Measurements from ENCODE around the gene HSD17B12. TPM values are rescaled to one million over a fixed set of nuclear protein-coding genes. Genes with fewer than 3 reads are reported as not detected.

Gene HSD17B12
- total RNA-seq, 1 donor from 2014 or later: 40.7 TPM

DNA sequence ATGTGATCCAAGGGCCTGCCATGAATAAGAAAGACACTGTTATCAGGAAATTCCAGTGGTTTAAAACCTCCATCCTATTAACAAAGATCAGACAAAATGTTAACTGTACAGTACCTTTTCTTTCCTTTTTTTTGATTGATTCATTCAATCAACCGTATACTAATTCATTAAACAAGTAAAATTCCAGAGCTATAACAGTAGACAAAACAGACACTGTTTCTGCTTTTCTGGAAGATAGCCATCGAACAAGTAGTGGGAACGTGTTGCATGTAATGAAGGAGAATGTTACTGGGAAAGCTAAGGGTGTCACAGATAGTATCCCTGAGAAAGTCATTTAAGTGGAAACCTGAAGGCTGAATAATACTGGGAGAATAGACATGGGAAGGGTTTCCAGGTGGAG lies 126.4 kb downstream of the HSD17B12 start:
- H3K27me3 ChIP-seq (ENCODE audit: control insufficient read depth in 3 of 3, insufficient read depth in 3 of 3, low read length in 3 of 3): no peaks in the 10 kb centered on the region
- no peak overlapping the region for H3K9ac ChIP-seq (ENCODE audit: low read depth in 1 of 3, low read length in 3 of 3)
- H3K4me3 ChIP-seq (ENCODE audit: low read length in 3 of 3): no peak overlapping the region
- no peak overlapping the region for H3K27ac ChIP-seq (ENCODE audit: low read depth, low read length)
- H3K4me1 ChIP-seq (ENCODE audit: control insufficient read depth in 3 of 3, insufficient read depth in 3 of 3, low read length in 3 of 3): no peaks in the 10 kb centered on the region
- H3K36me3 ChIP-seq (ENCODE audit: control insufficient read depth in 3 of 3, insufficient read depth in 3 of 3, low read length in 3 of 3): no peaks in the 10 kb centered on the region
- H3K9me3 ChIP-seq (ENCODE audit: control insufficient read depth in 3 of 3, low read length in 3 of 3): no peaks in the 10 kb centered on the region

DNA sequence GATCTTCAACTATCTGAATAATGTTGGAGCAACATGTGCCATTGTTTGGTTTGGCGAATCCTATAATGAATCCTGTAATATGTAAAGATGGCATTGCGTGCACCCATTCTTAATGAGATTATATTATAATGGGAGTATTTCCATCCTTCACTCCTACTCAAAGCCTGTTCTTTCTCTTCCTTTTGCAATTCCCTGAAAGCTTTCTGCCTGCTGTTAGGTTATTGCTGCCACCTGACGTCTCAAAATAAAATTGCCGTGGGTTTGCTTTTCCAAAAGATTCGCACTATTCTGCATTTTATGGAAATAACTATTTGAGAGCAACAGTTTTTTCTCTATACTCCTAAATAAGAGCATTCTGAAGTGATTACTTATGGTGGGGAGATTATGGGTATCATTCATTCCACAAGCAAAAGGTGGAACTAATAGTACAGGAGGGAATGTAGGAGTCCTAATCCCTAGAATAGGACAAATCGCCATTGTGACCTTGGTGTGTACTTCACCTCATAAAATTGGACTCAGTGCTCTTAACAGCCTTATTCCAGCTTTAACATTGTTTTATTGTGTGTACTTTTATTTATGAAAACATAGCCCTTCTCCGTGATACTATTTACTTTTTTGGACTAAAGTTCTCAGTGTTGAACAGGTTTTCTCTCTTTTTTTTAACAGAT lies 130.5 kb downstream of the HSD17B12 start:
- H3K36me3 ChIP-seq (ENCODE audit: control insufficient read depth in 3 of 3, insufficient read depth in 3 of 3, low read length in 3 of 3): peaks cover 0 to 3% (median 0%) of the 10 kb centered on the region in 3 donors
- H3K9ac ChIP-seq (ENCODE audit: low read depth in 1 of 3, low read length in 3 of 3): no peak overlapping the region
- H3K4me3 ChIP-seq (ENCODE audit: low read length in 3 of 3): no peak overlapping the region
- H3K27ac ChIP-seq (ENCODE audit: low read depth, low read length): no peak overlapping the region
- H3K9me3 ChIP-seq (ENCODE audit: control insufficient read depth in 3 of 3, low read length in 3 of 3): no peaks in the 10 kb centered on the region
- H3K27me3 ChIP-seq (ENCODE audit: control insufficient read depth in 3 of 3, insufficient read depth in 3 of 3, low read length in 3 of 3): no peaks in the 10 kb centered on the region
- H3K4me1 ChIP-seq (ENCODE audit: control insufficient read depth in 3 of 3, insufficient read depth in 3 of 3, low read length in 3 of 3): no peaks in the 10 kb centered on the region

DNA sequence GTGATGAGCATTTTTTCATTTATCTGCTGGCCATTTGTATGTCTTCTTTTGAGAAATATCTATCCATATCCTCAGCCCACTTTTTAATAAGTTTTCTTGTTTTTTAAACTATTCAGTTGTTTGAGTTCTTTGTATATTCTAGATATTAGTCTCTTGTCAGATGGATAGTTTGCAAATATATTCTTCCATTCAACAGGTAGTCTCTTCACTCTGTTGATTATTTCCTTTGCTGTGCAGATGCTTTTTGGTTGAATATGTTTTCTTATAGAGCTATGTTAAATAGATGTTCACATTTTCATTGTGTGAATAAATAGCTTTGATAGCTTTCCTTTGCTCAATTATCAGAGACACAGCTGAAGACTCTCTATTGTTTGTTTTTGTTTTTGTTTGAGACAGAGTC lies 131.9 kb downstream of the HSD17B12 start:
- Histone ChIP-seq H3K9me3 (ENCODE audit: control insufficient read depth in 3 of 3, low read length in 3 of 3) (no peaks in the 10 kb centered on the region), H3K27me3 (ENCODE audit: control insufficient read depth in 3 of 3, insufficient read depth in 3 of 3, low read length in 3 of 3) (no peaks in the 10 kb centered on the region), H3K36me3 (ENCODE audit: control insufficient read depth in 3 of 3, insufficient read depth in 3 of 3, low read length in 3 of 3) (peaks cover 0 to 3% (median 0%) of the 10 kb centered on the region in 3 donors), H3K4me3 (ENCODE audit: low read length in 3 of 3) (no peak overlapping the region), H3K27ac (ENCODE audit: low read depth, low read length) (no peak overlapping the region), H3K4me1 (ENCODE audit: control insufficient read depth in 3 of 3, insufficient read depth in 3 of 3, low read length in 3 of 3) (no peaks in the 10 kb centered on the region), H3K9ac (ENCODE audit: low read depth in 1 of 3, low read length in 3 of 3) (no peak overlapping the region)

GRCh38 chr11:43818220-43818619 lies 137.7 kb downstream of the HSD17B12 start:
- H3K4me3 ChIP-seq (ENCODE audit: low read length in 3 of 3): no peak overlapping the region
- H3K9ac ChIP-seq (ENCODE audit: low read depth in 1 of 3, low read length in 3 of 3): no peak overlapping the region
- no peaks in the 10 kb centered on the region for H3K4me1 ChIP-seq (ENCODE audit: control insufficient read depth in 3 of 3, insufficient read depth in 3 of 3, low read length in 3 of 3)
- no peak overlapping the region for H3K27ac ChIP-seq (ENCODE audit: low read depth, low read length)
- H3K9me3 ChIP-seq (ENCODE audit: control insufficient read depth in 3 of 3, low read length in 3 of 3): no peaks in the 10 kb centered on the region
- H3K27me3 ChIP-seq (ENCODE audit: control insufficient read depth in 3 of 3, insufficient read depth in 3 of 3, low read length in 3 of 3): no peaks in the 10 kb centered on the region
- H3K36me3 ChIP-seq (ENCODE audit: control insufficient read depth in 3 of 3, insufficient read depth in 3 of 3, low read length in 3 of 3): peaks cover 0 to 3% (median 3%) of the 10 kb centered on the region in 3 donors

DNA sequence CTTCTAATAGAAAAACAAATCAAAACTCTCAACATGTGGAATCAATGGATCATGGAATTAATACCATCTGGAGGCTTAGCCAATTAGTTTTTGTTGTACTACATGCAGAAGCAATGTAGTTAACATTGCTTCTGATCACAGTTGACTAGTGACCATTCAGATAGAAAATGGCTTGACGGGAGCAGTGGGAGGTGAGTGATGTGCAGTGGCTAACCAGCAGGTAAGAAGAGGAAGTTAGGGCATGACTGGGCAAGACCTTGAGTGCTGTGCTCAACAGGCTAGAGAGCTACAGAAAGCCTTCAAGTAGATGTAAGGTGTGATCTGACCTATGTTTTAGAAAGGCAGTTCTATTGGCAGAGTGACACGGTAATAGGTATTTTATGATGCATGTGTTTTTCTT lies 139.4 kb downstream of the HSD17B12 start:
- Histone ChIP-seq H3K27ac (ENCODE audit: low read depth, low read length) (no peak overlapping the region), H3K9ac (ENCODE audit: low read depth in 1 of 3, low read length in 3 of 3) (no peak overlapping the region), H3K9me3 (ENCODE audit: control insufficient read depth in 3 of 3, low read length in 3 of 3) (no peaks in the 10 kb centered on the region), H3K4me1 (ENCODE audit: control insufficient read depth in 3 of 3, insufficient read depth in 3 of 3, low read length in 3 of 3) (no peaks in the 10 kb centered on the region), H3K36me3 (ENCODE audit: control insufficient read depth in 3 of 3, insufficient read depth in 3 of 3, low read length in 3 of 3) (peaks cover 0 to 3% (median 3%) of the 10 kb centered on the region in 3 donors), H3K27me3 (ENCODE audit: control insufficient read depth in 3 of 3, insufficient read depth in 3 of 3, low read length in 3 of 3) (no peaks in the 10 kb centered on the region), H3K4me3 (ENCODE audit: low read length in 3 of 3) (no peak overlapping the region)

DNA sequence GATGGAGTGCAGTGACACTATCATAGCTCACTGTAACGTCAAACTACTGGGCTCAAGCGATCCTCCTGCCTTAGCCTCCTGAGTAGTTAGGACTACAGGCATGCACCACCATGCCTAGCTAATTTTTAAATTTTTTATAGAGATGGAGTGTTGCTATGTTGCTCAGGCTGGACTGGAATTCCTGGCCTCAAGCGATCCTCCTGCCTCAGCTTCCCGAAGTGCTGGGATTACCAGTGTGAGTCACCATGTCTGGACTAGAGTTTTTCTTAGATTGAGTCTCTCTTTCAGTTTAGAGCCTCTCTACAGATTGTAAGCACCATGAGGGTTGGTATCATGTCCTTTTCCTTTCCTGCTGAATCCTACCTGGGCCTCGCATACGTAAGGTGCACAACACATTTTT lies 142.8 kb downstream of the HSD17B12 start:
- no peak overlapping the region for H3K27ac ChIP-seq (ENCODE audit: low read depth, low read length)
- H3K36me3 ChIP-seq (ENCODE audit: control insufficient read depth in 3 of 3, insufficient read depth in 3 of 3, low read length in 3 of 3): peaks cover 0 to 3% (median 0%) of the 10 kb centered on the region in 3 donors
- no peaks in the 10 kb centered on the region for H3K27me3 ChIP-seq (ENCODE audit: control insufficient read depth in 3 of 3, insufficient read depth in 3 of 3, low read length in 3 of 3)
- no peaks in the 10 kb centered on the region for H3K9me3 ChIP-seq (ENCODE audit: control insufficient read depth in 3 of 3, low read length in 3 of 3)
- H3K9ac ChIP-seq (ENCODE audit: low read depth in 1 of 3, low read length in 3 of 3): no peak overlapping the region
- no peaks in the 10 kb centered on the region for H3K4me1 ChIP-seq (ENCODE audit: control insufficient read depth in 3 of 3, insufficient read depth in 3 of 3, low read length in 3 of 3)
- H3K4me3 ChIP-seq (ENCODE audit: low read length in 3 of 3): no peak overlapping the region

GRCh38 chr11:43823851-43824250 lies 143.3 kb downstream of the HSD17B12 start:
- no peaks in the 10 kb centered on the region for H3K27me3 ChIP-seq (ENCODE audit: control insufficient read depth in 3 of 3, insufficient read depth in 3 of 3, low read length in 3 of 3)
- no peak overlapping the region for H3K27ac ChIP-seq (ENCODE audit: low read depth, low read length)
- H3K9me3 ChIP-seq (ENCODE audit: control insufficient read depth in 3 of 3, low read length in 3 of 3): no peaks in the 10 kb centered on the region
- H3K4me3 ChIP-seq (ENCODE audit: low read length in 3 of 3): no peak overlapping the region
- no peak overlapping the region for H3K9ac ChIP-seq (ENCODE audit: low read depth in 1 of 3, low read length in 3 of 3)
- no peaks in the 10 kb centered on the region for H3K4me1 ChIP-seq (ENCODE audit: control insufficient read depth in 3 of 3, insufficient read depth in 3 of 3, low read length in 3 of 3)
- peaks cover 0 to 3% (median 0%) of the 10 kb centered on the region in 3 donors for H3K36me3 ChIP-seq (ENCODE audit: control insufficient read depth in 3 of 3, insufficient read depth in 3 of 3, low read length in 3 of 3)

DNA sequence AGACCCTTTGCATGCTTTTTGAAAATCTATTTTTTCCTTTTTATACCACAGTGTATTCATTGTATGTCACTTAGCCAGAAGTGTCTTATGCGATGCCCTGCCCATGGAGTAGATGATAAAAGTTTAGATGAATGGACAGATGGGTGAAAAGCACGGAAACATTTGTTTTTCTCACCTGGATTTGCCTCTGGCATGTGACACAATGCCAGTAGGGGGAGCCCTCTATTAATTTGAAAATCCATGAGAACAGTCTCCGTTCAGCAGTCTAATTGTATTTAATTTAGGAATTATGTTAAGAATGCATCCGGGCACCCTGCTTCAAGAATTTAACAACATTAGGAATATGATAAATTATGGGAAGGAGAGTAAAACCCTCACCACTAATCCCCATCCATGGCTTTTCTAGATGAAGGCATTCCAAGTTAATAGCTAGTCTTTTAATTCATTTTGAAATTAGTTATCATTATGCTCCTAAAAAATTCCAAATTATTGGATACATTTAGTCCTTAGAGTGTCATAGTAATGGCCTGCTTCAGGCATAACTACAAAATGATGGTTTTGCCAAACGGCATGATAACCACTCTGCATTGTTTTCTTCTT lies 144.8 kb downstream of the HSD17B12 start:
- Histone ChIP-seq H3K27me3 (ENCODE audit: control insufficient read depth in 3 of 3, insufficient read depth in 3 of 3, low read length in 3 of 3) (no peaks in the 10 kb centered on the region), H3K9me3 (ENCODE audit: control insufficient read depth in 3 of 3, low read length in 3 of 3) (no peaks in the 10 kb centered on the region), H3K4me1 (ENCODE audit: control insufficient read depth in 3 of 3, insufficient read depth in 3 of 3, low read length in 3 of 3) (no peaks in the 10 kb centered on the region), H3K9ac (ENCODE audit: low read depth in 1 of 3, low read length in 3 of 3) (no peak overlapping the region), H3K27ac (ENCODE audit: low read depth, low read length) (no peak overlapping the region), H3K4me3 (ENCODE audit: low read length in 3 of 3) (no peak overlapping the region), H3K36me3 (ENCODE audit: control insufficient read depth in 3 of 3, insufficient read depth in 3 of 3, low read length in 3 of 3) (no peaks in the 10 kb centered on the region)

DNA sequence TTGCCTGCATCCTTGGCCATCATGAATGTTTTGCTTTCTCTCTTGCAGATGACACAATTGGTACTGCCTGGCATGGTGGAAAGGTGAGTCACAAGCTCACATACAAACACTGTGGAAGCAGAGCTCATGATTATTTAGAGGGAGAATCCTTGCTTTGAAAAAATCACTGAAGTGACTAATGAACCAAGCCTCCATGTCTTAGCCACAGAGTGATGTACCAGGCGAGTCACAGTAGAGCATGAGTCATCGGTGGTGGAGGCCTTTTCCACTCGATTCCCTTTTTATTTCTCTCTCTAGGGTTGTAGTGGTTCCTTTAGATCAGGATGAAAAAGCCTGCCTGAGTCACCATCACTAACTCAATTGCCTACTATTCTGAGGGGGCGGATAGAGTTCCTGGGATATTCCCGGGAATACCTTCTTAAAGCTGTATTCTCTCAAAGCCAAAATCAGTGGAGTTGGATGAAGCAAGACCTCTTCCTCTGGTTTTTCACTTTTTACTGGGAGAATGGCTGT lies 150.4 kb downstream of the HSD17B12 start:
- Histone ChIP-seq H3K9ac (ENCODE audit: low read depth in 1 of 3, low read length in 3 of 3) (no peak overlapping the region), H3K36me3 (ENCODE audit: control insufficient read depth in 3 of 3, insufficient read depth in 3 of 3, low read length in 3 of 3) (peaks cover 0 to 4% (median 0%) of the 10 kb centered on the region in 3 donors), H3K4me3 (ENCODE audit: low read length in 3 of 3) (no peak overlapping the region), H3K27me3 (ENCODE audit: control insufficient read depth in 3 of 3, insufficient read depth in 3 of 3, low read length in 3 of 3) (no peaks in the 10 kb centered on the region), H3K9me3 (ENCODE audit: control insufficient read depth in 3 of 3, low read length in 3 of 3) (no peaks in the 10 kb centered on the region), H3K27ac (ENCODE audit: low read depth, low read length) (peak overlapping the region; percentile 61), H3K4me1 (ENCODE audit: control insufficient read depth in 3 of 3, insufficient read depth in 3 of 3, low read length in 3 of 3) (peaks cover 5 to 17% (median 11%) of the 10 kb centered on the region in 3 donors)

- H3K36me3 ChIP-seq (ENCODE audit: control insufficient read depth in 3 of 3, insufficient read depth in 3 of 3, low read length in 3 of 3): peaks cover 0 to 4% (median 0%) of the 10 kb centered on the region in 3 donors
- no peak overlapping the region for H3K27ac ChIP-seq (ENCODE audit: low read depth, low read length)
- no peaks in the 10 kb centered on the region for H3K9me3 ChIP-seq (ENCODE audit: control insufficient read depth in 3 of 3, low read length in 3 of 3)
- peaks cover 6 to 20% (median 20%) of the 10 kb centered on the region in 3 donors for H3K4me1 ChIP-seq (ENCODE audit: control insufficient read depth in 3 of 3, insufficient read depth in 3 of 3, low read length in 3 of 3)
- H3K9ac ChIP-seq (ENCODE audit: low read depth in 1 of 3, low read length in 3 of 3): no peak overlapping the region
- H3K4me3 ChIP-seq (ENCODE audit: low read length in 3 of 3): no peak overlapping the region
- no peaks in the 10 kb centered on the region for H3K27me3 ChIP-seq (ENCODE audit: control insufficient read depth in 3 of 3, insufficient read depth in 3 of 3, low read length in 3 of 3)
These were observed 152.0 kb downstream of the HSD17B12 start for GRCh38 chr11:43832536-43832935.
